ENCODE results near the gene HS3ST3A1.

The HS3ST3A1 gene

GRCh38 chr17:13490906-13491482 lies 110.7 kb downstream of the HS3ST3A1 start:
- no peak overlapping the region for H3K4me3 ChIP-seq (ENCODE audit: low read length)
- no peak for DNase-seq (ENCODE audit: low read depth)
- TF ChIP-seq, protein P1, sequence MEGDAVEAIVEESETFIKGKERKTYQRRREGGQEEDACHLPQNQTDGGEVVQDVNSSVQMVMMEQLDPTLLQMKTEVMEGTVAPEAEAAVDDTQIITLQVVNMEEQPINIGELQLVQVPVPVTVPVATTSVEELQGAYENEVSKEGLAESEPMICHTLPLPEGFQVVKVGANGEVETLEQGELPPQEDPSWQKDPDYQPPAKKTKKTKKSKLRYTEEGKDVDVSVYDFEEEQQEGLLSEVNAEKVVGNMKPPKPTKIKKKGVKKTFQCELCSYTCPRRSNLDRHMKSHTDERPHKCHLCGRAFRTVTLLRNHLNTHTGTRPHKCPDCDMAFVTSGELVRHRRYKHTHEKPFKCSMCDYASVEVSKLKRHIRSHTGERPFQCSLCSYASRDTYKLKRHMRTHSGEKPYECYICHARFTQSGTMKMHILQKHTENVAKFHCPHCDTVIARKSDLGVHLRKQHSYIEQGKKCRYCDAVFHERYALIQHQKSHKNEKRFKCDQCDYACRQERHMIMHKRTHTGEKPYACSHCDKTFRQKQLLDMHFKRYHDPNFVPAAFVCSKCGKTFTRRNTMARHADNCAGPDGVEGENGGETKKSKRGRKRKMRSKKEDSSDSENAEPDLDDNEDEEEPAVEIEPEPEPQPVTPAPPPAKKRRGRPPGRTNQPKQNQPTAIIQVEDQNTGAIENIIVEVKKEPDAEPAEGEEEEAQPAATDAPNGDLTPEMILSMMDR (IDR thresholded peaks at IDR 0.05; ENCODE audit: insufficient read depth, low read depth, low read length, missing control alignments) = no peak

GRCh38 chr17:13490427-13490826 lies 111.3 kb downstream of the HS3ST3A1 start:
- DNase-seq (ENCODE audit: low read depth) = no peak
- TF ChIP-seq, protein P1 (IDR thresholded peaks at IDR 0.05; ENCODE audit: insufficient read depth, low read depth, low read length, missing control alignments) = no peak
- no peak overlapping the region for H3K4me3 ChIP-seq (ENCODE audit: low read length)

- DNase-seq (ENCODE audit: low read depth) = no peak
- H3K4me3 ChIP-seq (ENCODE audit: low read length) = no peak overlapping the region
- TF ChIP-seq, protein P1 (IDR thresholded peaks at IDR 0.05; ENCODE audit: insufficient read depth, low read depth, low read length, missing control alignments) = no peak
Measured at GRCh38 chr17:13485327-13485726, 116.4 kb downstream of the HS3ST3A1 start.

- H3K4me3 ChIP-seq (ENCODE audit: low read length) = no peak overlapping the region
- DNase-seq (ENCODE audit: low read depth) = no peak
- TF ChIP-seq, protein P1 (IDR thresholded peaks at IDR 0.05; ENCODE audit: insufficient read depth, low read depth, low read length, missing control alignments) = no peak
Measured at GRCh38 chr17:13484020-13484419, 117.7 kb downstream of the HS3ST3A1 start.

- H3K4me3 ChIP-seq (ENCODE audit: low read length) = no peak overlapping the region
- TF ChIP-seq, protein P1 (IDR thresholded peaks at IDR 0.05; ENCODE audit: insufficient read depth, low read depth, low read length, missing control alignments) = no peak
- DNase-seq (ENCODE audit: low read depth) = no peak
Measured at GRCh38 chr17:13480877-13481276, 120.9 kb downstream of the HS3ST3A1 start.

GRCh38 chr17:13478326-13478830 lies 123.4 kb downstream of the HS3ST3A1 start:
- H3K4me3 ChIP-seq (ENCODE audit: low read length) = no peak overlapping the region
- no peak for DNase-seq (ENCODE audit: low read depth)
- TF ChIP-seq, protein P1 (IDR thresholded peaks at IDR 0.05; ENCODE audit: insufficient read depth, low read depth, low read length, missing control alignments) = no peak

GRCh38 chr17:13477180-13477611 lies 124.5 kb downstream of the HS3ST3A1 start:
- no peak overlapping the region for H3K4me3 ChIP-seq (ENCODE audit: low read length)
- DNase-seq (ENCODE audit: low read depth) = no peak
- TF ChIP-seq, protein P1 (IDR thresholded peaks at IDR 0.05; ENCODE audit: insufficient read depth, low read depth, low read length, missing control alignments) = no peak

Data from epithelial cell of esophagus (primary cell).